ENCODE data around the gene IFNG.

DNA sequence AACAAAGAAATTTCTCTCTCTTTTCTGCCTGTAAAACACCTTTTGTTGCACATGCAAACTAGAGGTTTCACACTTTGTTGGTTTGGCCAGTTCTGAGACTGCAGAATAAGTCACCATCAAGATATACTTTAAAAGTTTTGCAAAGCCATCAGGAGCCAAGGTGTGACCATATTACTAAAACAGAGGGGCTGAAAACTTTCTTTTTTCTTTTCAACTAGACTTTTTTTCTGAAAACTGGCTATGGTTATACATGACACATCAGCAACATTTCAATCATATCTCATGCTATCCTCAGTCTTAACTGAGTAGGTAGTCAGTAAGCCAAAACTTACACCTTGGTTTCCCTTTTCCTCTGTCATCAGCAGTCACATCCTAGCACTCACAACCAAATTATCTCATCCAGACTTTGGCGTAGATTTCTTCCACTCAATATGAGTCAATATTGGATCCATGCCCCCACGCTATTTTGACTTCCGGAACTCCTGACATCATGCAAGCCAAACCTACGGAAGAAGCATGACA lies 4.1 kb upstream of the IFNG start:
- TF ChIP-seq SPI1 (IDR thresholded peaks at IDR 0.05; ENCODE audit: borderline replicate concordance, low read depth): no peak
- no peak for TF ChIP-seq CTCF (IDR thresholded peaks at IDR 0.05; ENCODE audit: insufficient read depth, low read length)
- no peak for TF ChIP-seq POLR2AphosphoS5 (IDR thresholded peaks at IDR 0.05; ENCODE audit: low read depth)
- TF ChIP-seq, protein P1, sequence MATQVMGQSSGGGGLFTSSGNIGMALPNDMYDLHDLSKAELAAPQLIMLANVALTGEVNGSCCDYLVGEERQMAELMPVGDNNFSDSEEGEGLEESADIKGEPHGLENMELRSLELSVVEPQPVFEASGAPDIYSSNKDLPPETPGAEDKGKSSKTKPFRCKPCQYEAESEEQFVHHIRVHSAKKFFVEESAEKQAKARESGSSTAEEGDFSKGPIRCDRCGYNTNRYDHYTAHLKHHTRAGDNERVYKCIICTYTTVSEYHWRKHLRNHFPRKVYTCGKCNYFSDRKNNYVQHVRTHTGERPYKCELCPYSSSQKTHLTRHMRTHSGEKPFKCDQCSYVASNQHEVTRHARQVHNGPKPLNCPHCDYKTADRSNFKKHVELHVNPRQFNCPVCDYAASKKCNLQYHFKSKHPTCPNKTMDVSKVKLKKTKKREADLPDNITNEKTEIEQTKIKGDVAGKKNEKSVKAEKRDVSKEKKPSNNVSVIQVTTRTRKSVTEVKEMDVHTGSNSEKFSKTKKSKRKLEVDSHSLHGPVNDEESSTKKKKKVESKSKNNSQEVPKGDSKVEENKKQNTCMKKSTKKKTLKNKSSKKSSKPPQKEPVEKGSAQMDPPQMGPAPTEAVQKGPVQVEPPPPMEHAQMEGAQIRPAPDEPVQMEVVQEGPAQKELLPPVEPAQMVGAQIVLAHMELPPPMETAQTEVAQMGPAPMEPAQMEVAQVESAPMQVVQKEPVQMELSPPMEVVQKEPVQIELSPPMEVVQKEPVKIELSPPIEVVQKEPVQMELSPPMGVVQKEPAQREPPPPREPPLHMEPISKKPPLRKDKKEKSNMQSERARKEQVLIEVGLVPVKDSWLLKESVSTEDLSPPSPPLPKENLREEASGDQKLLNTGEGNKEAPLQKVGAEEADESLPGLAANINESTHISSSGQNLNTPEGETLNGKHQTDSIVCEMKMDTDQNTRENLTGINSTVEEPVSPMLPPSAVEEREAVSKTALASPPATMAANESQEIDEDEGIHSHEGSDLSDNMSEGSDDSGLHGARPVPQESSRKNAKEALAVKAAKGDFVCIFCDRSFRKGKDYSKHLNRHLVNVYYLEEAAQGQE (IDR thresholded peaks at IDR 0.05; ENCODE audit: insufficient replicate concordance, low read depth): no peak
